Fibroblast of villous mesenchyme (primary cell): ENCODE measurements around the gene ACOXL. TPM values are rescaled to one million over a fixed set of nuclear protein-coding genes. Genes with fewer than 3 reads are reported as not detected.

Experiments
- DNase-seq: peaks from one replicate; pipeline ENCODE4 v3.0.0-alpha.2; 2010; ENCODE audit warnings: low read depth
- H3K4me3 ChIP-seq: 2 replicates; pipeline ENCODE4 v1.5.1; 2011; ENCODE audit warnings: low read depth, mild to moderate bottlenecking, low read length
- CTCF ChIP-seq: IDR thresholded peaks from 2 replicates; pipeline ENCODE4 v1.5.1; 2012; ENCODE audit warnings: low read depth, mild to moderate bottlenecking, low read length; ENCODE audit not compliant: insufficient read depth
- total RNA-seq: library from RNA; depleted of rRNA; stranded (reverse); fragments of >200 nt; gene quantifications from 2 replicates; pipeline ENCODE4 v1.2.3, GENCODE V29; 2012

ACOXL gene
- total RNA-seq, 1 donor = not detected

GRCh38 chr2:110702514-110703380, 29.6 kb upstream of the ACOXL start:
- no peak overlapping the region for H3K4me3 ChIP-seq
- DNase-seq = no peak
- no peak for TF ChIP-seq CTCF

GRCh38 chr2:110707386-110707965, 24.9 kb upstream of the ACOXL start:
- no peak for TF ChIP-seq CTCF
- H3K4me3 ChIP-seq = no peak overlapping the region
- DNase-seq = no peak

- H3K4me3 ChIP-seq = no peak overlapping the region
- no peak for DNase-seq
- no peak for TF ChIP-seq CTCF
Observed at GRCh38 chr2:110708455-110708854, 23.9 kb upstream of the ACOXL start.

GRCh38 chr2:110712737-110713136, 19.6 kb upstream of the ACOXL start:
- DNase-seq = no peak
- no peak for TF ChIP-seq CTCF

GRCh38 chr2:110713513-110714362, 18.6 kb upstream of the ACOXL start:
- no peak for DNase-seq
- no peak overlapping the region for H3K4me3 ChIP-seq
- no peak for TF ChIP-seq CTCF

More at GRCh38 chr2:110712737-110713136, 19.6 kb upstream of the ACOXL start:
- no peak overlapping the region for H3K4me3 ChIP-seq

- DNase-seq = peak; percentile 46
- no peak for TF ChIP-seq CTCF
- no peak overlapping the region for H3K4me3 ChIP-seq
Observed at GRCh38 chr2:110714452-110715224, 17.7 kb upstream of the ACOXL start.
